HL-60 (cell line): ENCODE measurements around the gene POLR2M.

Experiments
- DNase-seq, 2 experiments: peaks; one replicate each; pipeline ENCODE4 v3.0.0-alpha.2; 2010 to 2020; ENCODE audit warnings: low read depth in 1 of 2, low spot score in 1 of 2
- H3K27ac ChIP-seq: fragments of 250-450 bp; sonication (Bioruptor Pico); replicated peaks from 2 replicates; pipeline ENCODE4 v1.5.1; 2020; ENCODE audit warnings: mild to moderate bottlenecking, moderate library complexity
- H3K27me3 ChIP-seq: fragments of 250-450 bp; sonication (Bioruptor Pico); 2 replicates; pipeline ENCODE4 v1.5.1; 2021; ENCODE audit warnings: mild to moderate bottlenecking, moderate library complexity; ENCODE audit not compliant: insufficient read depth, poor library complexity, severe bottlenecking
- H3K4me3 ChIP-seq: replicated peaks from 2 replicates; pipeline ENCODE4 v1.5.1; 2011; ENCODE audit warnings: mild to moderate bottlenecking, control low read depth, low read length; ENCODE audit not compliant: insufficient read depth
- CTCF ChIP-seq: IDR thresholded peaks from one replicate; pipeline ENCODE4 v1.5.1; 2011; ENCODE audit warnings: low read length, control low read depth, inconsistent platforms; ENCODE audit not compliant: insufficient read depth
- GABPA ChIP-seq: IDR thresholded peaks from 2 replicates; pipeline ENCODE4 v1.6.1; 2012; ENCODE audit warnings: low read depth
- POLR2AphosphoS5 ChIP-seq: IDR thresholded peaks from 2 replicates; pipeline ENCODE4 v1.6.1; 2012; ENCODE audit warnings: low read depth
- REST ChIP-seq: IDR thresholded peaks from 2 replicates; pipeline ENCODE4 v1.6.1; 2012; ENCODE audit warnings: low read depth; ENCODE audit not compliant: insufficient replicate concordance
- SPI1 ChIP-seq: IDR thresholded peaks from 2 replicates; pipeline ENCODE4 v1.6.1; 2012; ENCODE audit warnings: low read depth, mild to moderate bottlenecking, borderline replicate concordance

The POLR2M gene

GRCh38 chr15:57662802-57663201 is 43.7 kb upstream of the POLR2M start:
- no peak for DNase-seq
- no peak for TF ChIP-seq REST
- TF ChIP-seq SPI1: no peak
- no peak for TF ChIP-seq GABPA
- no peak for TF ChIP-seq CTCF
- no peak for TF ChIP-seq POLR2AphosphoS5
- no peak overlapping the region for H3K27ac ChIP-seq
- H3K4me3 ChIP-seq: no peak overlapping the region
- H3K27me3 ChIP-seq: peaks cover 7% of the 10 kb centered on the region

- DNase-seq: no peak
- Histone ChIP-seq H3K4me3 (no peak overlapping the region), H3K27ac (no peak overlapping the region), H3K27me3 (peaks cover 7% of the 10 kb centered on the region)
- TF ChIP-seq POLR2AphosphoS5: no peak
These were observed 43.3 kb upstream of the POLR2M start for GRCh38 chr15:57663262-57663661.

- Histone ChIP-seq H3K27ac (no peak overlapping the region), H3K27me3 (peaks cover 4% of the 10 kb centered on the region), H3K4me3 (no peak overlapping the region)
- TF ChIP-seq POLR2AphosphoS5 (no peak), SPI1 (no peak), CTCF (no peak), GABPA (no peak), REST (no peak)
- DNase-seq: no peak
These were observed 41.3 kb upstream of the POLR2M start for GRCh38 chr15:57665194-57665593.

- no peak for DNase-seq
- Histone ChIP-seq H3K27me3 (peaks cover 2% of the 10 kb centered on the region), H3K4me3 (no peak overlapping the region), H3K27ac (no peak overlapping the region)
- no peak for TF ChIP-seq SPI1
- no peak for TF ChIP-seq REST
- TF ChIP-seq POLR2AphosphoS5: no peak
- TF ChIP-seq CTCF: no peak
- no peak for TF ChIP-seq GABPA
These were observed 40.6 kb upstream of the POLR2M start for GRCh38 chr15:57665939-57666338.
